GM18499 (cell line): ENCODE data around the gene MED12.

ENCODE experiments used
- ATAC-seq: cut with Tn5 transposase; IDR thresholded peaks from one replicate; pipeline ENCODE4 v1.9.1; 2021; ENCODE audit warnings: moderate number of reproducible peaks; ENCODE audit not compliant: insufficient read depth, unreplicated experiment

The MED12 gene

GRCh38 chrX:71118032-71118984 lies at the start of gene MED12:
MED12 (plus strand) TSS chrX:71118596; CDS start chrX:71118755, 159 bp downstream.
- ATAC-seq: peak; percentile 46

- ATAC-seq: no peak
Observed at GRCh38 chrX:71070531-71070930, 47.9 kb upstream of the MED12 start.

- no peak for ATAC-seq
Observed at GRCh38 chrX:71081330-71082123, 36.9 kb upstream of the MED12 start.

DNA sequence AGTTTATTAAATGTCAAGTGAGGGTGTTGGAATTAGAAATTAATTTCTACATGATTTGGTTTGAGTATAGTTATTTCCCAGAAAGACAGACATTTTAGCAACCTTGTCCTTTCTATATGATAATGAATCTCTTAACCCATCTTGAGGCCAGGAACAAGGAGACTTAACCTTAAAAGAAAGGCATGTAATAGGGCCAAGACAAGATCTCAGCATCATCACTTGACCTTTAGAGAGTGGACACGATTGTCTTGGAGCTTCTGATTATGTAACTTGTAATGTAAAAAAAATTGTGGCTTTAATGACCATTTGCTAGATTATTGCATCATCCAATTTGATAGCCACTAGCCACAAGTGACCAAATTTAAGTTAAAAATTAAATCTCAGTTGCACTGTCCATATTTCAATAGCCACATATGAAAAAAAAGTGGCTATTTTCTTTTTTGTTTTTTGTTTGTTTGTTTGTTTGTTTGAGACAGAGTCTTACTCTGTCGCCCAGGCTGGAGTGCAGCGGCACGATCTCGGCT lies 36.2 kb upstream of the MED12 start:
- ATAC-seq: no peak

DNA sequence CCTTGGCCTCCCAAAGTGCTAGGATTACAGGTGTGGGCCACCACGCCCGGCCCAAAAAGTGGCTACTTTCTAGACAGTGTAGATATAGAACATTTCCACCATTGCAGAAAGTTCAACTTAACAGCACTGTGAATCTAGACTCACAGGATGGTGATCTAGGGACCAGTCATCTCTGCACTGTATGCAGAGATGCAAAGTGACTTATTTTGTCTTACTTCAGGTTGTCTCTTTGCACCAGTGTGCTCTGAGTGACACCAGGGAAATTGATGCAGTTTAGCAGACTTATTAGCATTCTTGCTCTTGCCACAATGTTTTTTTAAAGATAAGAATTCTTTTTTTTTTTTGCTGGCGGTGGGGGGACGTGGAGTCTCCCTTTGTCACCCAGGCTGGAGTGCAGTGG lies 35.6 kb upstream of the MED12 start:
- ATAC-seq: no peak

DNA sequence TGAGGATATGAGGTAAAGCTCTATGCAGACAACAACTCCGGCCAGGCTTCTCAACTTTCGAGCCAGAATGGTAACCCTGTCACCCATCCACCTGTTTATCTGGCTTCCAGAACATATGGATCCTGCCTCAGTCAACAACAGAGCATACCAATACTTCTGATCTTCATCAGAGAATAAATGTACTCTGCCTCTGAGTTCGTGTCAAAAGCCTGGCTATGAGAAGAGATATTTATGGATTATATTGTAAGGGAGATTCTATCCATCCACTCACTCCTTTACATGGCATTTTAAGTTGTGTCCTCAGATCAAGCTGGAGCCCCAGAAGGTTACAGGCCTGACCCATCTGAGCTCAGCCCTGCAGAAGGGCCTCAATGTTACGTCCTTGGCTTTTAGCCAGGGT lies 32.5 kb upstream of the MED12 start:
- ATAC-seq: no peak

DNA sequence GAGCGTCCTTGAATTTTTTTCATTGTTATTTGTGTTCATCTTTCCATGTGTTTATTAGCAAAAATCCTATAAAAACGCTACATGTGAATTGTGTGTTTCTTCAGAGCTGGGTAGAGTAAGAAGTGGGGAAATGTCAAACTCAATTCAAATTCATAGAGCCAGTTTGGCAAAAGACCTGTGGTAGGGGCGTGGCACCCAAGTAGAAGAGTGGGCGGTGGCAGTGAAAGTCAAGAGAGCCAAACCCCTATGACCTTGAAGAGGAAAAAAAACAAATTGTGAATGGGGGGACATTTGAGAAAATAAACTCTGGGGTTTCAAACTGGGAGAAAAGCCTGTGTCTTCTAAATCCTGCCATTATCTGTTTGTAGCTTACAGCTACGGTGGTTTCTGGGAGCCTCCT lies 27.1 kb upstream of the MED12 start:
- ATAC-seq: no peak

DNA sequence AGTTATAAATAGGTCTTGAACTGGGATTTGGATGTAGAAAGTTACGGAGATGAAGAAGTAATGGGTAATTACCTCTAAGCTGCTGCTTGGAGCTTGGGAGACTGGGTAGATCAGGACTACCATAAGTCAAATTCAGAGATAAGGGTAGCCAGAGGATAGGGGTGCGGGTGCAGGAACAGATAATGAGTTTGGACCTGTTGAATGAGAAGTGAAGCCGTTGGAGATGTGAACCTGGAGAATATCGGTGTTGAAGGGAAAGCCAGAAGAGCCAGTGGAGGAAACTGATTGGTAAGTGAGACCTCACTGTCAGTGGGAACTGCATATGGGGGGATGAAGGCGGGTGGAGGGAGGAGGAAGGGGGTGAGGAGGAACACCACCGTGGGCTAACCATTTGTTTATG lies 23.4 kb upstream of the MED12 start:
- ATAC-seq: no peak

GRCh38 chrX:71095555-71095980 lies 22.8 kb upstream of the MED12 start, which contains the start of gene FOXO4:
FOXO4 (plus strand) TSS chrX:71095851; CDS start chrX:71096529, 678 bp downstream.
- peak; percentile 77 for ATAC-seq

- ATAC-seq: no peak
Observed at GRCh38 chrX:71095981-71096759, 22.2 kb upstream of the MED12 start.

DNA sequence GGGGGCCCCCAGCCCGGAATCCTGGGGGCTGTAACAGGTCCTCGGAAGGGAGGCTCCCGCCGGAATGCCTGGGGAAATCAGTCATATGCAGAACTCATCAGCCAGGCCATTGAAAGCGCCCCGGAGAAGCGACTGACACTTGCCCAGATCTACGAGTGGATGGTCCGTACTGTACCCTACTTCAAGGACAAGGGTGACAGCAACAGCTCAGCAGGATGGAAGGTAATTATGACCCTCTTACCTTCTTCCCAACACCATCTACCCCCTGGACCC lies 21.7 kb upstream of the MED12 start:
- no peak for ATAC-seq

GRCh38 chrX:71098302-71098701 lies 20.1 kb upstream of the MED12 start:
- no peak for ATAC-seq

DNA sequence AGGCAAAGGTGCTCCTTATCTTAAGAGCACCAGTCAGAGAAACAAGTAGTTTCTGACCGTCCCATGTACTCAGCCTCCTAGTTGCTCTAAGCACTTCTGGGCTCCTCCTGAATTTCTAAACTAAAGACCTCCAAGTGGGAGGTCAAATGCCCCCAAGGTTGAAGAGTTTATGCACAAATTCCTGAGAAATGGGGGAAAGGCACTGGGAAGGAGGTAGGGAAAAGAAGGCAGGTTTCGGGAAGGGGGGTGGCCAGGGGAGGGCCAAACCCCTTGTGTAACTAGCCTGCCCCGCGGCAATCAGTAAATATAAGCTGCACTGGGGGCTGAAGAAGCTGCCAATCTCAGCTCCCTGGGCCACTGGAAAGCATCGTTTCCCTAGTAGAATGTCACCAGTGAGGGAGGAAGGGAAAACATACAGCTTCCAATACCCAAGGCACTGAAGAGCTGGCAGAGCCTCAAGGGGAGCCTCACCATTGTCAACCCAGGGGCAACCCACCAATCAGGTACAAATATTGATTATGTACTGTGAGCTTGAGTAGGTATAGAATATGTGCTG lies 19.4 kb upstream of the MED12 start:
- ATAC-seq: no peak

- no peak for ATAC-seq
Observed at GRCh38 chrX:71099736-71100135, 18.7 kb upstream of the MED12 start.

DNA sequence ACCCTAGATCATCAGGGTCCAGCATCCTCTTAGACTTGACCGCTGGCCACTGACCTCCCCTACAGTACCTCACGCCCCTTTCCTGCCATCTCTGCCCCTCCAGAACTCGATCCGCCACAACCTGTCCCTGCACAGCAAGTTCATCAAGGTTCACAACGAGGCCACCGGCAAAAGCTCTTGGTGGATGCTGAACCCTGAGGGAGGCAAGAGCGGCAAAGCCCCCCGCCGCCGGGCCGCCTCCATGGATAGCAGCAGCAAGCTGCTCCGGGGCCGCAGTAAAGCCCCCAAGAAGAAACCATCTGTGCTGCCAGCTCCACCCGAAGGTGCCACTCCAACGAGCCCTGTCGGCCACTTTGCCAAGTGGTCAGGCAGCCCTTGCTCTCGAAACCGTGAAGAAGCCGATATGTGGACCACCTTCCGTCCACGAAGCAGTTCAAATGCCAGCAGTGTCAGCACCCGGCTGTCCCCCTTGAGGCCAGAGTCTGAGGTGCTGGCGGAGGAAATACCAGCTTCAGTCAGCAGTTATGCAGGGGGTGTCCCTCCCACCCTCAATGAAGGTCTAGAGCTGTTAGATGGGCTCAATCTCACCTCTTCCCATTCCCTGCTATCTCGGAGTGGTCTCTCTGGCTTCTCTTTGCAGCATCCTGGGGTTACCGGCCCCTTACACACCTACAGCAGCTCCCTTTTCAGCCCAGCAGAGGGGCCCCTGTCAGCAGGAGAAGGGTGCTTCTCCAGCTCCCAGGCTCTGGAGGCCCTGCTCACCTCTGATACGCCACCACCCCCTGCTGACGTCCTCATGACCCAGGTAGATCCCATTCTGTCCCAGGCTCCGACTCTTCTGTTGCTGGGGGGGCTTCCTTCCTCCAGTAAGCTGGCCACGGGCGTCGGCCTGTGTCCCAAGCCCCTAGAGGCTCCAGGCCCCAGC lies 17.6 kb upstream of the MED12 start:
- ATAC-seq: no peak

- no peak for ATAC-seq
Observed at GRCh38 chrX:71102292-71102691, 16.1 kb upstream of the MED12 start.

DNA sequence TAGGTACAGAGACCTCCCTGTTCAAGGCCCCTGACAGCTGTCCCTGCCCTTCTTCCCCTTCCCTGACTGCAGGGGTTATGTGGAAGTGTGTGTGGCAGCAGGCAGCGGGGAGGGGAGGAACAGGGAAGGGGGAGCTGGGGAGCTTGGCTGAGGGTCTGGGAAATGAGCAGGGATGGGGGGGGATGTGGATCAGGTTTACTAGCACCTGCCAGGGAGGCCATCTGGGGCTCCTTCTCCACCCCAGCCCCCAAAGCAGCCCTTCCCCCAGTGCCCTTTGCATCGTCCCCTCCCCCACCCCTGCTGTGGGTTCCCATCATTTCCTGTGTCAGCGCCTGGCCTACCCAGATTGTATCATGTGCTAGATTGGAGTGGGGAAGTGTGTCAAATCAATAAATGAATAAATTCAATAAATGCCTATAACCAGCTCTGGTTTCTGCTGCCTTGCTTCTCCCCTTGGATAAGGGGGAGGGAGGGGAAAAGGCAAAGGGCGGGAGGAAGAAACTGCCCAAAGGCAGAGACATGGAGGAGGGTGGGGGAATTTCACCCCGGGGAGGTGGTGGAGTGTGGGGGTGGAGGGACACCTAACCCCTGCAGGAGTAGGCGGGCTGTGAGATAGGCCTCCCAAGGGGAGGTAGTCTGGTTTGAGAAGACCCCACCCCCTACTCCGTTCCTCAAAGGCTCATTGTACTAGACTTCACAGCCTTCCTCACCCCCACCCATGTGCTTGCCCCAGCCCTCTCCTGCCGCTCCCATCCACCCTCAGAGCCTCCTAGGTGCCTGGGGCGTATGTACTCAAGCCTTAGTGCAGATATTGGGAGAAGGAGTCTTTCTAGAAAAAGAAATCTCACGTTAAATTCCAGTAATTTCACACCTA lies 15.0 kb upstream of the MED12 start:
- no peak for ATAC-seq

DNA sequence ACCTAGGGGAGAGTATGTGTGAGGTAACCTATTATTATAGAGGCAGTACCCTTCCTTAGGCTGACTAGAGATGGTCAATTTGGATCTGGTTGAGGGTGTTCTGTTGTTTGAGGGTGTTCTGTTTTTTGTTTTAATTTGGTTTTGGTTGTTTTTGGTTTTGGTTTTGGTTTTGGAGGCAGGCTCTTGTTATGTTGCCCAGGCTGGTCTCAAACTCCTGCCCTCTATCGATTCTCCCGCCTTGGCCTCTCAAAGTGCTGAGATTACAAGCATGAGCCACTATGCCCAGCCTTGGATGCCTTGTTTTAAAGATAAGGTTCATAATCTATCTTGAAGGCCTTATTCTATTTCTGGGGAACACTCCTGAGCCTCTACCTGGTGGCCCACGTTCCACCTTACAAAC lies 12.8 kb upstream of the MED12 start:
- no peak for ATAC-seq
